ENCODE data around the gene ABCC1.
"Not testable (repeated sequence)": the region's sequence is repeated elsewhere in the genome, so short reads cannot be mapped to it uniquely, and the experiment has no call there.

The ABCC1 gene

DNA sequence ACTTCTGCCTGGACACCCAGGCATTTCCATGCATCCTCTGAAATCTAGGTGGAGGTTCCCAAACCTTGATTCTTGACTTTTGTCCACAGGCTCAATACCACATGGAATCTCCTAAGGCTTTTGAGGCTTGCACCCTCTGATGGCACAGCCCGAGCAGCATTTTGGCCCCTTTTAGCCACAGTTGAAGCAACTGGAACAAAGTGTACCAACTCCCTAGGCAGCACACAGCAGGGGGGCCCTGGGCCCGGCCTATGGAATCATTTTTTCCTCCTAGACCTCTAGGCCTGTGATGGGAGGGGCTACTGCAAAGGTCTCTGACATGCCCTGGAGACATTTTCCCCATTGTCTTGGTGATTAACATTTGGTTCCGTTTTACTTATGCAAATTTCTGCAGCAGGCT is 32.0 kb downstream of the ABCC1 start:
- Histone ChIP-seq H4K20me1 (ENCODE audit: insufficient read depth, low read length) (no peaks in the 10 kb centered on the region), H3K79me2 (ENCODE audit: insufficient read depth, low read length) (peaks cover 48% of the 10 kb centered on the region)
- TF ChIP-seq, protein P1, sequence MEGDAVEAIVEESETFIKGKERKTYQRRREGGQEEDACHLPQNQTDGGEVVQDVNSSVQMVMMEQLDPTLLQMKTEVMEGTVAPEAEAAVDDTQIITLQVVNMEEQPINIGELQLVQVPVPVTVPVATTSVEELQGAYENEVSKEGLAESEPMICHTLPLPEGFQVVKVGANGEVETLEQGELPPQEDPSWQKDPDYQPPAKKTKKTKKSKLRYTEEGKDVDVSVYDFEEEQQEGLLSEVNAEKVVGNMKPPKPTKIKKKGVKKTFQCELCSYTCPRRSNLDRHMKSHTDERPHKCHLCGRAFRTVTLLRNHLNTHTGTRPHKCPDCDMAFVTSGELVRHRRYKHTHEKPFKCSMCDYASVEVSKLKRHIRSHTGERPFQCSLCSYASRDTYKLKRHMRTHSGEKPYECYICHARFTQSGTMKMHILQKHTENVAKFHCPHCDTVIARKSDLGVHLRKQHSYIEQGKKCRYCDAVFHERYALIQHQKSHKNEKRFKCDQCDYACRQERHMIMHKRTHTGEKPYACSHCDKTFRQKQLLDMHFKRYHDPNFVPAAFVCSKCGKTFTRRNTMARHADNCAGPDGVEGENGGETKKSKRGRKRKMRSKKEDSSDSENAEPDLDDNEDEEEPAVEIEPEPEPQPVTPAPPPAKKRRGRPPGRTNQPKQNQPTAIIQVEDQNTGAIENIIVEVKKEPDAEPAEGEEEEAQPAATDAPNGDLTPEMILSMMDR (IDR thresholded peaks at IDR 0.05; ENCODE audit: low read length): no peak
- TF ChIP-seq EZH2 (IDR thresholded peaks at IDR 0.05; ENCODE audit: borderline replicate concordance, low read length): no peak

DNA sequence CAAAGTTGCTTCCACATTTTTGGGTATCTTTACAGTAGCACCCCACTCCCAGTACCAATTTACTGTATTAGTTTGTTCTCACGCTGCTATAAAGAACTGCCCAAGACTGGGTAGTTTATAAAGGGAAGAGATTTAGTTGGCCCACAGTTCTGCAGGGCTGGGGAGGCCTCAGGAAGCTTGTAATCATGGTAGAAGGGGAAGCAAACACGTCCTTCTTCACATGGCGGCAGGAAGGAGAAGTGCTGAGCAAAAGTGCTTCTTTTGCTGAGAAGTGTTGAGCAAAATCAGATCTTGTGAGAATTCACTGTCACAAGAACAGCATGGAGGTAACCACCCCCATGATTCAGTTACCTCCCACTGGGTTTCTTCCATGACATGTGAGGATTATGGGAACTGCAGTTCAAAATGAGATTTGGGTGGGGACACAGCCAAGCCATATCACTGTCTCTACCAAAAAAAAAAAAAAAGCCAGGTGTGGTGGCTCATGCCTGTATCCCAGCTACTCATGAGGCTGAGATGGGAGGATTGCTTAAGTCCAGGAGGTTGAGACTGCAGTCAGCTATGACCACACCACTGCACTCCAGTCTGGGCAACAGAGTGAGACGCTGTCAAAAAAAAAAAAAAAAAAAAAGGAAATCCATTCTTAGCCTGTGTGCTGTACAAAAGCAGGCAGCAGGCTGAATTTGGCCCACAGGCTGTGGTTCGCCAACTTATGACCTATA is 32.9 kb downstream of the ABCC1 start:
- Histone ChIP-seq H3K9me3 (ENCODE audit: low read length) (peaks cover 37% of the 10 kb centered on the region), H3K79me2 (ENCODE audit: insufficient read depth, low read length) (peaks cover 46% of the 10 kb centered on the region), H3K36me3 (ENCODE audit: insufficient read depth, low read length) (peaks cover 67% of the 10 kb centered on the region)
- not testable (repeated sequence) for H2AFZ ChIP-seq (ENCODE audit: low read length); H3K27ac ChIP-seq (ENCODE audit: low read depth, low read length, poor library complexity, severe bottlenecking); H3K9me2 ChIP-seq (ENCODE audit: low read depth, low read length); H4K20me1 ChIP-seq (ENCODE audit: insufficient read depth, low read length); H3F3A ChIP-seq (ENCODE audit: insufficient read depth, low read length); H3K4me2 ChIP-seq (ENCODE audit: low read length); H3K4me1 ChIP-seq (ENCODE audit: insufficient read depth, low read length, severe bottlenecking); H3K27me3 ChIP-seq (ENCODE audit: insufficient read depth, low read length); H3K4me3 ChIP-seq (ENCODE audit: low read depth, low read length, poor library complexity, severe bottlenecking); H3K9ac ChIP-seq (ENCODE audit: low read length)

More for the DNA sequence above, 32.0 kb downstream of the ABCC1 start:
- H3F3A ChIP-seq (ENCODE audit: insufficient read depth, low read length): no peaks in the 10 kb centered on the region
- H3K9me2 ChIP-seq (ENCODE audit: low read depth, low read length): no peaks in the 10 kb centered on the region
- H3K36me3 ChIP-seq (ENCODE audit: insufficient read depth, low read length): peaks cover 77% of the 10 kb centered on the region
- no peaks in the 10 kb centered on the region for H3K4me1 ChIP-seq (ENCODE audit: insufficient read depth, low read length, severe bottlenecking)
- H3K27ac ChIP-seq (ENCODE audit: low read depth, low read length, poor library complexity, severe bottlenecking): no peak overlapping the region
- H3K9me3 ChIP-seq (ENCODE audit: low read length): peaks cover 40% of the 10 kb centered on the region
- H3K4me2 ChIP-seq (ENCODE audit: low read length): no peak overlapping the region
- H3K9ac ChIP-seq (ENCODE audit: low read length): no peak overlapping the region
- H3K27me3 ChIP-seq (ENCODE audit: insufficient read depth, low read length): no peaks in the 10 kb centered on the region
- no peak overlapping the region for H2AFZ ChIP-seq (ENCODE audit: low read length)
- no peak overlapping the region for H3K4me3 ChIP-seq (ENCODE audit: low read depth, low read length, poor library complexity, severe bottlenecking)

DNA sequence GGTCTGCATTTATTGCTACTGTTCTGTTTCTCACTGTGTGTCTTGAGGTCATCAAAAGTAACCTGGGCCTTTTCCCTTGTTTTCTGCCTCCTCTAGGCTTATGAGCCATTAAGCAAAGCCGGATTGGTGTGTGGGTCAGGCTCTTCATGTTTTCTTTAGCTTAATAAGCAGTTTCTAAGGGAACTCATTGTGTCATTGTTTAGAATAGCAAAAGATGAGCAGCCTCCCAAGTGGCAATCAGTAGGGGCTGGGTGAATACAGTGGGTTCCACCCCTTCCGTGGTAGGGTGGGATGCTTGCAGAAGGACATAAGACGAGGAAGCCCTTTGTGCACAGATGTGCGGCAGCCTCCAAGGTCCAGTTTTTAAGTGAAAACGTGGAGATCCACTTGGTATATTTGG is 34.5 kb downstream of the ABCC1 start:
- no peak for TF ChIP-seq EZH2 (IDR thresholded peaks at IDR 0.05; ENCODE audit: borderline replicate concordance, low read length)
- TF ChIP-seq, protein P1 (IDR thresholded peaks at IDR 0.05; ENCODE audit: low read length): no peak
- H3K36me3 ChIP-seq (ENCODE audit: insufficient read depth, low read length): peaks cover 52% of the 10 kb centered on the region
- peaks cover 18% of the 10 kb centered on the region for H3K4me1 ChIP-seq (ENCODE audit: insufficient read depth, low read length, severe bottlenecking)
- no peaks in the 10 kb centered on the region for H4K20me1 ChIP-seq (ENCODE audit: insufficient read depth, low read length)
- H3K9me2 ChIP-seq (ENCODE audit: low read depth, low read length): no peaks in the 10 kb centered on the region
- H3K9ac ChIP-seq (ENCODE audit: low read length): no peak overlapping the region
- no peak overlapping the region for H2AFZ ChIP-seq (ENCODE audit: low read length)
- H3K27ac ChIP-seq (ENCODE audit: low read depth, low read length, poor library complexity, severe bottlenecking): no peak overlapping the region
- peaks cover 36% of the 10 kb centered on the region for H3K79me2 ChIP-seq (ENCODE audit: insufficient read depth, low read length)
- H3F3A ChIP-seq (ENCODE audit: insufficient read depth, low read length): no peaks in the 10 kb centered on the region
- no peaks in the 10 kb centered on the region for H3K27me3 ChIP-seq (ENCODE audit: insufficient read depth, low read length)
- no peak overlapping the region for H3K4me2 ChIP-seq (ENCODE audit: low read length)
- H3K9me3 ChIP-seq (ENCODE audit: low read length): peaks cover 29% of the 10 kb centered on the region
- H3K4me3 ChIP-seq (ENCODE audit: low read depth, low read length, poor library complexity, severe bottlenecking): no peak overlapping the region

DNA sequence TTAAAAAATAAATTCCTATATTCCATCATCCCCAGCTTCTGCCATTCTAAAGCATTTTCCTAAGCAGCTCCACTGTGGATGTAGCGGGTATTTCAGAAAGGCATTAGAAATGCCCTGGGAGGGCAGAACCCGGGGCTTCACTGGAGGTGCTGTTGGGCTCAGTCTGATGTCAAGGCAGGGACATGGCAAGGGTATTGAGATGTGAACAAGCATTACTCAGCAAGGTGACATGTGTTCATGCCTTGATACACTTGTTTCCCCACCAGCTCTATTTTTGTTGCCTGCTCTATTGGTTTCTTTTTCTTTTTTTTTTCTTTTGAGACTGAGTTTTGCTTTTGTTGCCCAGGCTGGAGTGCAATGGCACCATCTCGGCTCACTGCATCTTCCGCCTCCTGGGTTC is 35.7 kb downstream of the ABCC1 start:
- H3K27me3 ChIP-seq (ENCODE audit: insufficient read depth, low read length): no peaks in the 10 kb centered on the region
- H3F3A ChIP-seq (ENCODE audit: insufficient read depth, low read length): no peaks in the 10 kb centered on the region
- H3K4me1 ChIP-seq (ENCODE audit: insufficient read depth, low read length, severe bottlenecking): peaks cover 30% of the 10 kb centered on the region
- H4K20me1 ChIP-seq (ENCODE audit: insufficient read depth, low read length): no peaks in the 10 kb centered on the region
- H3K9me2 ChIP-seq (ENCODE audit: low read depth, low read length): no peaks in the 10 kb centered on the region
- no peak for TF ChIP-seq EZH2 (IDR thresholded peaks at IDR 0.05; ENCODE audit: borderline replicate concordance, low read length)
- TF ChIP-seq, protein P1 (IDR thresholded peaks at IDR 0.05; ENCODE audit: low read length): no peak
- peaks cover 39% of the 10 kb centered on the region for H3K36me3 ChIP-seq (ENCODE audit: insufficient read depth, low read length)
- no peak overlapping the region for H3K4me2 ChIP-seq (ENCODE audit: low read length)
- peaks cover 17% of the 10 kb centered on the region for H3K9me3 ChIP-seq (ENCODE audit: low read length)
- no peak overlapping the region for H3K4me3 ChIP-seq (ENCODE audit: low read depth, low read length, poor library complexity, severe bottlenecking)
- no peak overlapping the region for H3K9ac ChIP-seq (ENCODE audit: low read length)
- H3K79me2 ChIP-seq (ENCODE audit: insufficient read depth, low read length): peaks cover 27% of the 10 kb centered on the region
- no peak overlapping the region for H2AFZ ChIP-seq (ENCODE audit: low read length)
- no peak overlapping the region for H3K27ac ChIP-seq (ENCODE audit: low read depth, low read length, poor library complexity, severe bottlenecking)
